Activated T-helper 1 cell treated with anti-CD3 and anti-CD28 coated beads, Interleukin-12 subunit alpha, Interleukin-12 subunit beta, Interleukin-2, Interleukin-4 antibody, amounts not matched to agents 30 ng/mL and 10 ng/mL and 1 ng/mL, durations not matched to agents 14 hours and 24 hours and 36 hours (primary cell): ENCODE measurements around the gene MFAP1. TPM values are rescaled to one million over a fixed set of nuclear protein-coding genes. Genes with fewer than 3 reads are reported as not detected.
"Not testable (repeated sequence)": the region's sequence is repeated elsewhere in the genome, so short reads cannot be mapped to it uniquely, and the experiment has no call there.

ENCODE experiments used
- DNase-seq: peaks from one replicate; pipeline ENCODE4 v3.0.0; 2021; ENCODE audit warnings: low spot score
- H3K27ac Mint-ChIP-seq: one replicate; pipeline ENCODE4 v1.8.0; 2021; ENCODE audit warnings: mild to moderate bottlenecking, mixed read lengths
- H3K27me3 Mint-ChIP-seq: one replicate; pipeline ENCODE4 v1.8.0; 2022; ENCODE audit warnings: mild to moderate bottlenecking, moderate library complexity, mixed read lengths; ENCODE audit not compliant: insufficient read depth
- H3K36me3 Mint-ChIP-seq: one replicate; pipeline ENCODE4 v1.8.0; 2021; ENCODE audit warnings: low read depth, mixed read lengths
- H3K4me1 Mint-ChIP-seq: one replicate; pipeline ENCODE4 v1.8.0; 2021; ENCODE audit warnings: low read depth, mixed read lengths
- H3K4me3 Mint-ChIP-seq: one replicate; pipeline ENCODE4 v1.8.0; 2021; ENCODE audit warnings: mild to moderate bottlenecking, moderate library complexity, mixed read lengths
- H3K9me3 Mint-ChIP-seq: one replicate; pipeline ENCODE4 v1.8.0; 2021; ENCODE audit warnings: mixed read lengths
- intact Hi-C: fragments of 100-400 bp; cut with micrococcal nuclease; formaldehyde crosslinking; loops from one replicate; pipeline ENCODE4 v1.15.1; 2024
- total RNA-seq: library from RNA; stranded (reverse); gene quantifications from 2 replicates; pipeline ENCODE4 v1.2.3, GENCODE V29; 2022

The MFAP1 gene
- total RNA-seq, 1 donor from 2014 or later: 46.6 TPM

DNA sequence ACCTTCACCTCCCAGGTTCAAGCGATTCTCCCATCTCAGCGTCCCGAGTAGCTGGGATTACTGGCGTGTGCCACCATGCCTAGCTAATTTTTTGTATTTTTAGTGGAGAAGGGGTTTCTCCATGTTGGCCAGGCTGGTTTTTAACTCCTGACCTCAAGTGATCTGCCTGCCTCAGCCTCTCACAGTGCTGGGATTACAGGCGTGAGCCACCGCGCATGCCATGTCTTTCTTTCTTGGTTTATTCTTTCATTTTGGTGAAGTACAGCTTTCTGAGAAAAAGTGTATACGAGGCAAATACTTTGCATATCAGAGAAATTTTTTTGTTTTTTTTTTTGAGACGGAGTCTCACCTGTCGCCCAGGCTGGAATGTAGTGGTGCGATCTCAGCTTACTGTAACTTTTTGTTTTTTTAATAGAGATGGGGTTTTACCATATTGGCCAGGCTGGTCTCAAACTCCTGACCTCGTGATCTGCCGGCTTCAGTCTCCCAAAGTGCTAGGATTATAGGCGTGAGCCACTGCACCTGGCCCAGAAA is 7.1 kb upstream of the MFAP1 start:
- H3K4me1 Mint-ChIP-seq: peaks cover 48% of the 10 kb centered on the region
- peak overlapping the region; percentile 2 for H3K4me3 Mint-ChIP-seq
- H3K36me3 Mint-ChIP-seq: peaks cover 41% of the 10 kb centered on the region
- DNase-seq, H3K27ac Mint-ChIP-seq, intact Hi-C loops, H3K27me3 Mint-ChIP-seq, H3K9me3 Mint-ChIP-seq: not testable (repeated sequence)

- peaks cover 34% of the 10 kb centered on the region for H3K36me3 Mint-ChIP-seq
- H3K4me1 Mint-ChIP-seq: peaks cover 43% of the 10 kb centered on the region
- intact Hi-C loops, DNase-seq, H3K9me3 Mint-ChIP-seq, H3K27me3 Mint-ChIP-seq, H3K27ac Mint-ChIP-seq: not testable (repeated sequence)
- peak overlapping the region; percentile 19 for H3K4me3 Mint-ChIP-seq
These were observed 6.3 kb upstream of the MFAP1 start for GRCh38 chr15:43830691-43831275.

GRCh38 chr15:43829951-43830540 is 5.6 kb upstream of the MFAP1 start:
- DNase-seq, H3K9me3 Mint-ChIP-seq, H3K27me3 Mint-ChIP-seq: not testable (repeated sequence)
- H3K27ac Mint-ChIP-seq: peak overlapping the region; percentile 74
- H3K4me3 Mint-ChIP-seq: peak overlapping the region; percentile 95
- peaks cover 31% of the 10 kb centered on the region for H3K36me3 Mint-ChIP-seq
- peaks cover 43% of the 10 kb centered on the region for H3K4me1 Mint-ChIP-seq
- intact Hi-C loops: loop anchor here (5.0 to 10.0 kb wide), 5 partner anchors 315 to 1625 kb away; partner anchors contain the start of genes EIF3J, GOLM2 and MAP1A

DNA sequence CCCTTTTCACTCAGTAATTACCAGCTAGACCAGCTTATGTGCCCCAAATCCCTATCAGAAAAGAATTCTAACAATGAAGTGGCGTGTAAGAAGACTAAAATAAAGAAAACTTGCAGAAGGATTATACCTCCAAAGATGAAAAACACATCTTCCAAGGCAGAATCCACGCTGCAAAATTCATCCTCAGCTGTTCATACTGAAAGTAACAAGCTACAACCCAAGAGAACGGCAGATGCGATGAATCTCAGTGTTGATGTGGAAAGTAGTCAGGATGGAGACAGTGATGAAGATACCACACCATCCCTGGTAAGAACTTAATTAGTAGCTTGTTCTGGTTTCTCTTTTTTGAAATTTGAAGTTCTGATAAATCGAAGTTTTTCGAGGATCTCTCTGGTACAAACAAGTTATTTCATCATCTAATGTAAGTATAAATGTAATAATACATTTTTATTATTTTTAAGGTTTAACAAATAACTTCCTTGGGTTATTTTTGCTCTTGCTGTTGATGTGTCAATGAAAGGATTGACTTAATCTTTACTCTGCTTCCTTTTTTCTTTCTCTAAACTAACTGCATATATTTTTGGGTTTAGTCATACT is 3.7 kb upstream of the MFAP1 start:
- Mint-ChIP-seq H3K4me3 (peak overlapping the region; percentile 95), H3K27me3 (no peaks in the 10 kb centered on the region), H3K36me3 (peaks cover 28% of the 10 kb centered on the region), H3K9me3 (peaks cover 5% of the 10 kb centered on the region), H3K4me1 (peaks cover 50% of the 10 kb centered on the region), H3K27ac (peak overlapping the region; percentile 96)
- intact Hi-C loops: loop anchor here (5.0 to 10.0 kb wide), 5 partner anchors 313 to 1627 kb away; partner anchors contain the start of genes EIF3J, GOLM2 and MAP1A
- DNase-seq: peak; percentile 17

DNA sequence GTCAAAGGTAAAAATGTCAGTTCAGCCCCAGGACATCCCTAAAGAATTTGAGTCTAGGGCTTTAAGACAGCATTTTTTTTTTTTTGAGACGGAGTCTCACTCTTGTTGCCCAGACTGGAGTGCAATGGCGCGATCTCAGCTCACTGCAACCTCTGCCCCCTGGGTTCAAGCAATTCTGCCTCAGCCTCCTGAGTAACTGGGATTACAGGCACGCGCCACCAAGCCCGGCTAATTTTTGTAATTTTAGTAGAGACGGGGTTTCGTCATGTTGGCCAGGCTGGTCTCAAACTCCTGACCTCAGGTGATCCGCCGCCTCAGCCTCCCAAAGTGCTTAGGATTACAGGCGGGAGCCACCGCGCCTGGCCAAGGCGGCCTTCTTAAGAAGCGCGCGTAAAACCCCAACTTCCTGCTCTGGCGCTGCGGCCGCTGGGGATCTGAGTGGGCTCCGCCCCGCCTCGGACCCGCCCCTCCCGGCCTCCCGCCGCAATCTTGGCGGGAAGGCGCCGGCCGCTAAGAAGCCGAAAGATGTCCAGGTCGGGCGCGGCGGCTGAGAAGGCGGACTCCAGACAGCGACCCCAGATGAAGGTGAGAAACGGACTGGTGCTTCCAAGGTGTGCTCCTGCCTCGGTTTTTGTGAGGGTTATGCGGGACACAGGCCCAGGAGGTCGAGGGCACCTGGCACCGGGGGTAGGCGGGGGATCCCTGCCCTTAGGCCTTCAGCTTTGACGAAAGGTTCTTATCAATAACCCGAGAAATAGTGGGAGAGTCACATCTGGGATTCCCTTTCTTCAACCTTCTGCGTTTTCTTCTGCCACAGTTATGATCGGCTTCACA is 2.2 kb upstream of the MFAP1 start, which contains the start of gene WDR76:
Gene WDR76, plus strand, starts transcription at position 495 of the 834 bp plus-strand sequence. Its CDS starts 31 bp downstream, at position 526.
- H3K4me1 Mint-ChIP-seq: peaks cover 50% of the 10 kb centered on the region

GRCh38 chr15:43826029-43826507 is 1.6 kb upstream of the MFAP1 start:
- Mint-ChIP-seq H3K9me3 (peaks cover 5% of the 10 kb centered on the region), H3K27ac (peak overlapping the region; percentile 96), H3K27me3 (no peaks in the 10 kb centered on the region), H3K36me3 (peaks cover 24% of the 10 kb centered on the region), H3K4me1 (peaks cover 52% of the 10 kb centered on the region), H3K4me3 (peak overlapping the region; percentile 95)
- DNase-seq: no peak
- intact Hi-C loops: loop anchor here (5.0 to 10.0 kb wide), 5 partner anchors 311 to 1629 kb away; partner anchors contain the start of genes EIF3J, GOLM2 and MAP1A

More for the DNA sequence above, 2.2 kb upstream of the MFAP1 start, which contains the start of gene WDR76:
- peak within 1 kb of the TSS; percentile 96 for H3K27ac Mint-ChIP-seq
- peak within 1 kb of the TSS; percentile 95 for H3K4me3 Mint-ChIP-seq
- H3K36me3 Mint-ChIP-seq: peaks cover 24% of the 10 kb centered on the region
- no peaks in the 10 kb centered on the region for H3K27me3 Mint-ChIP-seq
- DNase-seq: peak; percentile 78
- peaks cover 5% of the 10 kb centered on the region for H3K9me3 Mint-ChIP-seq
- intact Hi-C loops: loop anchor here (5.0 to 10.0 kb wide), 5 partner anchors 312 to 1628 kb away; partner anchors contain the start of genes EIF3J, GOLM2 and MAP1A

DNA sequence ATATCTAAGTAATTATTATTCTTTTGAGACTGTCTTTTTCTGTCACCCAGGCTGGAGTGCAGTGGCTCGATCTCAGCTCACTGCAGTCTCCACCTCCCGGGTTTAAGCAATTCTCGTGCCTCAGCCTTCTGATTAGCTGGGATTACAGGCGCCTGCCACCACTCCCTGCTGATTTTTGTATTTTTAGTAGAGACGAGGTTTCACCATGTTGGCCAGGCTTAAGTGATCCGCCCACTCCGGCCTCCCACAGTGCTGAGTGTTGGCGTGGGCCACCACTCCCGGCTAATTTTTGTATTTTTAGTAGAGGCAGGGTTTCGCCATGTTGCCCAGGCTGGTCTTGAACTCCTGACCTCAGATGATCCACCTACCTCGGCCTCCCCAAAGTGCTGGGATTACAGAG is 815 bp upstream of the MFAP1 start:
- peaks cover 54% of the 10 kb centered on the region for H3K4me1 Mint-ChIP-seq

DNA sequence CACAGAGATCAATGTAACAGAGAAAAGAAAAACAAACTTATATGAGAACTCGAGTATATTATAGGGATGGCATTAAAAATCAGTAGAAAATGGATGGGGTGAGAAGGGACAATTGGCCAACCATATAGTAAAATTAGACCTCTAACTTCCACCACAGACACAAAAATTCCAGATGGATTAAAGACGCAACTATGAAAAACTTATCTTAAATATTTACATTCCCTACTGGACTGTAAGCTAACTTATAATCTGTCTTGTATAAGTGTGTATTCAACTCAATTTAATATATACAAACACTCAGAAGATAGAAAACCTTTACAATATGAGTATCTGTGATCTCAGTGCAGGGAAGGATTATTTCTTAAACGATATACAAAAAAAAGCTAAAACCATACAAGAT is 3.0 kb downstream of the MFAP1 start:
- no peaks in the 10 kb centered on the region for H3K27me3 Mint-ChIP-seq
- intact Hi-C loops: loop anchor here (10.0 kb wide), 3 partner anchors 307 to 1633 kb away; partner anchors contain the start of genes GOLM2 and MAP1A
- H3K27ac Mint-ChIP-seq: peak overlapping the region; percentile 47
- no peak for DNase-seq
- peak overlapping the region; percentile 70 for H3K4me3 Mint-ChIP-seq
- H3K9me3 Mint-ChIP-seq: peaks cover 5% of the 10 kb centered on the region
- peaks cover 34% of the 10 kb centered on the region for H3K4me1 Mint-ChIP-seq
- peaks cover 20% of the 10 kb centered on the region for H3K36me3 Mint-ChIP-seq

More for the DNA sequence above, 815 bp upstream of the MFAP1 start:
- Mint-ChIP-seq H3K36me3 (peaks cover 24% of the 10 kb centered on the region), H3K4me3 (peak overlapping the region; percentile 95), H3K27ac (peak overlapping the region; percentile 18)
- not testable (repeated sequence) for H3K27me3 Mint-ChIP-seq, DNase-seq, H3K9me3 Mint-ChIP-seq
- intact Hi-C loops: loop anchor here (5.0 to 10.0 kb wide), 5 partner anchors 311 to 1629 kb away; partner anchors contain the start of genes EIF3J, GOLM2 and MAP1A

GRCh38 chr15:43815064-43815463 is 9.4 kb downstream of the MFAP1 start:
- Mint-ChIP-seq H3K4me1 (peaks cover 16% of the 10 kb centered on the region), H3K36me3 (peaks cover 38% of the 10 kb centered on the region)
- DNase-seq, H3K9me3 Mint-ChIP-seq, H3K27me3 Mint-ChIP-seq, H3K4me3 Mint-ChIP-seq, H3K27ac Mint-ChIP-seq, intact Hi-C loops: not testable (repeated sequence)

GRCh38 chr15:43808960-43809678 is 15.4 kb downstream of the MFAP1 start:
- DNase-seq: no peak
- Mint-ChIP-seq H3K27ac (no peak overlapping the region), H3K4me3 (no peak overlapping the region), H3K36me3 (peaks cover 51% of the 10 kb centered on the region), H3K9me3 (no peaks in the 10 kb centered on the region), H3K27me3 (no peaks in the 10 kb centered on the region), H3K4me1 (peaks cover 10% of the 10 kb centered on the region)
- intact Hi-C loops: no loop called here

DNA sequence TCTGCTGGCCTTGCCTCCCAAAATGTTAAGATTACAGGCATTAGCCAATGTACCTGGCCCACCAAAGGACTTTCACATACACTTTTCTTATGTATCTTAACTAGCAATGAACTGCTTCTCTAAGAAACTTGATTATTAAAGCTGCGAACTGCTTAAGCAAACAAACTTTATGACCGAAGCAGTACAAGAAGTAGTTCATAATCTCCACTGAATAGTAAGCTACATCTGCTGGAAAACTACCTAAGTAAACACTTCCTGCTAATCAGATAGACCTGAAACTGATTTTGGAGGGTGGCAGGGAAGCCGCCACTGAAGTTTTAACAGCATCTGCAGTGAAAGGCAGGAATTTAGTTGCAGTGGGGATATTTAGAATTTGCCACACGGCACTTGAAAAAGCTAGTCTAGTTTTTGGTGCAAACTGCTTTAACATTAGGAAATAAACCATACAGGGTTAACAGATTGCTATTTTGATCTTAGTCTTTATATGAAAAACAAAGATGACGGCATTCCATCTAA is 16.0 kb downstream of the MFAP1 start:
- no peaks in the 10 kb centered on the region for H3K9me3 Mint-ChIP-seq
- no peak overlapping the region for H3K4me3 Mint-ChIP-seq
- intact Hi-C loops: no loop called here
- DNase-seq: no peak
- H3K4me1 Mint-ChIP-seq: peaks cover 10% of the 10 kb centered on the region
- H3K27ac Mint-ChIP-seq: no peak overlapping the region
- no peaks in the 10 kb centered on the region for H3K27me3 Mint-ChIP-seq
- H3K36me3 Mint-ChIP-seq: peaks cover 50% of the 10 kb centered on the region
